Bronchial epithelial cell (primary cell): ENCODE results near the gene FYTTD1. TPM values are rescaled to one million over a fixed set of nuclear protein-coding genes. Genes with fewer than 3 reads are reported as not detected.
"Not testable (repeated sequence)": the region's sequence is repeated elsewhere in the genome, so short reads cannot be mapped to it uniquely, and the experiment has no call there.

Experiments
- DNase-seq: peaks from one replicate; pipeline ENCODE4 v3.0.0-alpha.2; 2010; ENCODE audit warnings: low read depth
- FAIRE-seq: peaks from 2 replicates; lab custom pipeline; 2011; peaks lifted over from hg19 to GRCh38; lab: Jason Lieb, UNC
- H3K27me3 ChIP-seq: 2 replicates; pipeline ENCODE4 v1.5.1; 2011; ENCODE audit warnings: low read length; ENCODE audit not compliant: control insufficient read depth, insufficient read depth
- H3K36me3 ChIP-seq: 2 replicates; pipeline ENCODE4 v1.5.1; 2011; ENCODE audit warnings: low read length; ENCODE audit not compliant: control insufficient read depth, insufficient read depth
- H3K4me3 ChIP-seq: 2 replicates; pipeline ENCODE4 v1.5.1; 2011; ENCODE audit warnings: mild to moderate bottlenecking, low read depth, low read length, control low read depth
- total RNA-seq: library from RNA; depleted of rRNA; stranded (reverse); fragments of >200 nt; gene quantifications from 2 replicates; pipeline ENCODE4 v1.2.1, GENCODE V29; 2014
- TF ChIP-seq, protein P1 (sequence below): IDR thresholded peaks from 2 replicates; pipeline ENCODE4 v1.5.1; 2011; ENCODE audit warnings: mild to moderate bottlenecking, moderate library complexity, low read length, control low read depth, inconsistent platforms; ENCODE audit not compliant: insufficient read depth, severe bottlenecking

The FYTTD1 gene
- total RNA-seq = 37.9 and 47.4 TPM in 2 replicates

DNA sequence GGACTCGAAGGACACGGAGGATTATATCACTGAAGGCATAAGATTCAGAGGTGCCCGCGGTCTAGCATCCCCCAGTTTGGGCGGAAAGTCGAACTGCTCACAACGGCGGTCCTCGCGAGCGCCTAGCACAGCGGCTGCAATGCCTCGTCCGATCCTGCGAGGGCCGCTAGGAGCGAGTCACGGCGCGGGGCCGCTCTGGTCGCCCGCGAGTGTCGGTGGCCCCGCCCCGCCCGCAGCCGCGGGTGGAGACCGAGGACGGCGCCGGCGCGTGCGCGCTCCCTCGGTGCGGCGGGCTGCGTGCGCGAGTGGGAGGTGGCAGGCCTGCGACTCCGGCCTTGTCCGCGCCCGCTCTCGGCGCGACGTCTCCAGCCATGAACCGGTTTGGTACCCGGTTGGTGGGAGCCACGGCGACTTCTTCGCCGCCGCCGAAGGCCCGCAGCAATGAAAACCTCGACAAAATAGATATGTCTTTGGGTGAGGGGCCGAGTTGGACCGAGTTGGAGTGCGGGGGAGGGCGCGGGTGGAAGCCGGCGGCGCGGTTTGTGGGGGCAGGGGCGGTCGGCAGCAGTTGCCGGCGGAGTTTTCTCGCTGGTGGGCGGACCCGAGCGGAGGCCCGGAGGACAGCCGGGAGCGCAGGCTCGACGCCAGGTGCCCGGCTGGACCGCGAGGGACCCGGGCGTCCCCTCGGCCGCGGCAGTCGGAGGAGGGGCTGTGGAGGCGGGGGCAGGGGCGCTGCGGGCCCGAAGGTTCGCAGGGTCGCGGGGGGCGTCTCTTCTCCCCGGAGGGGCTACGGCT lies at the start of gene FYTTD1:
TSS of gene FYTTD1 (plus strand) at position 283 of the 795 bp plus-strand sequence. CDS start at position 372, 89 bp downstream.
- Histone ChIP-seq H3K27me3 (no peaks in the 10 kb centered on the region), H3K4me3 (peak within 1 kb of the TSS; percentile 74), H3K36me3 (no peaks in the 10 kb centered on the region)
- FAIRE-seq = no peak
- DNase-seq = peak; percentile 57
- TF ChIP-seq, protein P1, sequence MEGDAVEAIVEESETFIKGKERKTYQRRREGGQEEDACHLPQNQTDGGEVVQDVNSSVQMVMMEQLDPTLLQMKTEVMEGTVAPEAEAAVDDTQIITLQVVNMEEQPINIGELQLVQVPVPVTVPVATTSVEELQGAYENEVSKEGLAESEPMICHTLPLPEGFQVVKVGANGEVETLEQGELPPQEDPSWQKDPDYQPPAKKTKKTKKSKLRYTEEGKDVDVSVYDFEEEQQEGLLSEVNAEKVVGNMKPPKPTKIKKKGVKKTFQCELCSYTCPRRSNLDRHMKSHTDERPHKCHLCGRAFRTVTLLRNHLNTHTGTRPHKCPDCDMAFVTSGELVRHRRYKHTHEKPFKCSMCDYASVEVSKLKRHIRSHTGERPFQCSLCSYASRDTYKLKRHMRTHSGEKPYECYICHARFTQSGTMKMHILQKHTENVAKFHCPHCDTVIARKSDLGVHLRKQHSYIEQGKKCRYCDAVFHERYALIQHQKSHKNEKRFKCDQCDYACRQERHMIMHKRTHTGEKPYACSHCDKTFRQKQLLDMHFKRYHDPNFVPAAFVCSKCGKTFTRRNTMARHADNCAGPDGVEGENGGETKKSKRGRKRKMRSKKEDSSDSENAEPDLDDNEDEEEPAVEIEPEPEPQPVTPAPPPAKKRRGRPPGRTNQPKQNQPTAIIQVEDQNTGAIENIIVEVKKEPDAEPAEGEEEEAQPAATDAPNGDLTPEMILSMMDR = peak; percentile 43

DNA sequence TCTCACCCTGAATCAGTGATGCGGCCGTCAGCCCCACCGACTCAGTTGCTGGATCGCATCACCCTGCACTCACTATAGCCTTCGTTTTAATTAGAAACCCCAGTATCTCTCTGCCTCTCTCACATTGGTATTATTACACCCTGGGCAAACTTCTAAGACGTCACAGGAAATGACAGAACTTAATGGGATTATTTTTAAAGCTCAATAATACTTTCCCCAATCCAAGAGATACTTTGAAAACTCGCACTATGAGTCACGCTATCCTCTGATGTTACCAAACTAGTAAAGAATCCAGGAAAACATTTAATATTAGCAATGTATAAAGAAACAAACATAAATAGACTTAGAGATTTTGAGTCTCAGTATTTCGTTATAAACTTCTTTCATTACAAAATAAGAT lies 49.6 kb upstream of the FYTTD1 start:
- TF ChIP-seq, protein P1 = no peak
- Histone ChIP-seq H3K27me3 (no peaks in the 10 kb centered on the region), H3K36me3 (peaks cover 22% of the 10 kb centered on the region), H3K4me3 (no peak overlapping the region)
- FAIRE-seq (no peak), DNase-seq (no peak)

DNA sequence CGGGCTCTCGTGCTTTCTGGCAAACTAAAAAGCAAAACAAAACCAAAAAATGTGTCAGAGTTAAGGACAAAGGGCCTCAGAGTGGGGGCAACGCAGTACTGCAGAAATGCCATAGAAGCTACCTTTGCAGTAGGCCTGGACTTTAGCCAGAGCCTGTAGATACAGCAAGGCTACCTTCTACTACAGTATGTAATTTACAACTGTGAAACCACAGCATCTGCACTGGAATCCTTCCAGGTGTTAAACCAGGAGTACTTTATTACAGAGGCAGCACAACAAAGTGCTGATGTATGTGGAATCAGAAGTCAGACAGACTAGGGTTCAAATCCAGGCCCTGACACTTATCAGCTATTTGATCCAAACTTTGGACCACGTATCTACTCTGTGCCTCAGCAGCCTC lies 47.8 kb upstream of the FYTTD1 start:
- Histone ChIP-seq H3K36me3 (peaks cover 21% of the 10 kb centered on the region), H3K4me3 (no peak overlapping the region)
- no peak for FAIRE-seq

GRCh38 chr3:197706658-197707057 lies 43.0 kb upstream of the FYTTD1 start:
- Histone ChIP-seq H3K27me3 (no peaks in the 10 kb centered on the region), H3K36me3 (peaks cover 12% of the 10 kb centered on the region), H3K4me3 (no peak overlapping the region)
- TF ChIP-seq, protein P1 = no peak
- DNase-seq (no peak), FAIRE-seq (no peak)

More for the DNA sequence above, 47.8 kb upstream of the FYTTD1 start:
- no peak for DNase-seq
- no peaks in the 10 kb centered on the region for H3K27me3 ChIP-seq
- TF ChIP-seq, protein P1 = no peak

- H3K4me3 ChIP-seq = no peak overlapping the region
- no peaks in the 10 kb centered on the region for H3K27me3 ChIP-seq
- no peak for FAIRE-seq
- no peak for DNase-seq
- peaks cover 6% of the 10 kb centered on the region for H3K36me3 ChIP-seq
- TF ChIP-seq, protein P1 = no peak
Measured at GRCh38 chr3:197709135-197709534, 40.5 kb upstream of the FYTTD1 start.

GRCh38 chr3:197710965-197711364 lies 38.7 kb upstream of the FYTTD1 start:
- H3K27me3 ChIP-seq, DNase-seq, H3K36me3 ChIP-seq, FAIRE-seq, H3K4me3 ChIP-seq: not testable (repeated sequence)
